Spleen (tissue), 7 donors: Measurements from ENCODE around the gene SNX33.

Experiments used
- CTCF ChIP-seq, 11 experiments: fragments of 200-600 bp in 7 of 11; fragments of 450-650 bp in 4 of 11; sonication (generic) in 4 of 11; IDR thresholded peaks in 8 of 11; conservative IDR thresholded peaks in 3 of 11; 1 replicate in 7 of 11; 2 replicates in 4 of 11; pipeline versions ENCODE4 v1.4.0 to v1.8.0; 2016 to 2021; ENCODE audit warnings: antibody characterized with exemption in 11 of 11, inconsistent platforms in 4 of 11, mild to moderate bottlenecking in 1 of 11
- POLR2A ChIP-seq, 3 donors: fragments of 450-650 bp; IDR thresholded peaks; one replicate each; pipeline ENCODE4 v1.5.1; 2017; ENCODE audit warnings: antibody characterized with exemption in 3 of 3, mild to moderate bottlenecking in 1 of 3
- donor health status: DM: no; HTN: no; CAD: no; lungs with moderate emphysema.
- donor health status: DM: no; HTN: no; CAD: no.
- donor health status: DM: no; HTN: no; CAD: no.

GRCh38 chr15:75702436-75702835 lies 54.7 kb downstream of the SNX33 start:
- TF ChIP-seq POLR2A (IDR thresholded peaks at IDR 0.05) (no peak), CTCF (IDR thresholded peaks at IDR 0.05 in 8 of 11, conservative IDR thresholded peaks at IDR 0.05 in 3 of 11) (no peak)
